ENCODE data around the gene CDC42EP1.
"Not testable (repeated sequence)": the region's sequence is repeated elsewhere in the genome, so short reads cannot be mapped to it uniquely, and the experiment has no call there.

Gene CDC42EP1

GRCh38 chr22:37521236-37521739 lies 39.0 kb upstream of the CDC42EP1 start:
- WGBS (ENCODE audit: insufficient coverage, insufficient read length), result no CpG with 5 or more reads among the region's 14 CpGs
- Histone ChIP-seq H3K27ac (ENCODE audit: low read length) (no peak overlapping the region), H3K4me3 (ENCODE audit: low read length) (no peak overlapping the region), H3K4me1 (ENCODE audit: control insufficient read depth, insufficient read depth, low read length) (peaks cover 6% of the 10 kb centered on the region), H3K9me3 (ENCODE audit: control insufficient read depth, insufficient read depth, low read length) (no peaks in the 10 kb centered on the region), H3K27me3 (ENCODE audit: control insufficient read depth, insufficient read depth, low read length) (peaks cover 4% of the 10 kb centered on the region; the same call in 1 of the 2 replicates), H3K36me3 (ENCODE audit: control insufficient read depth, insufficient read depth, low read length) (no peaks in the 10 kb centered on the region; the same call in 1 of the 2 replicates)
- no peak for DNase-seq (ENCODE audit: low read depth, low spot score)

- H3K36me3 ChIP-seq (ENCODE audit: control insufficient read depth, insufficient read depth, low read length), result no peaks in the 10 kb centered on the region; the same call in 1 of the 2 replicates
- H3K27ac ChIP-seq (ENCODE audit: low read length), result no peak overlapping the region
- no CpG with 5 or more reads among the region's 6 CpGs for WGBS (ENCODE audit: insufficient coverage, insufficient read length)
- DNase-seq (ENCODE audit: low read depth, low spot score), result no peak
- no peak overlapping the region for H3K4me3 ChIP-seq (ENCODE audit: low read length)
- H3K9me3 ChIP-seq (ENCODE audit: control insufficient read depth, insufficient read depth, low read length), result no peaks in the 10 kb centered on the region
- H3K27me3 ChIP-seq (ENCODE audit: control insufficient read depth, insufficient read depth, low read length), result peaks cover 4% of the 10 kb centered on the region; the same call in 1 of the 2 replicates
- peaks cover 6% of the 10 kb centered on the region for H3K4me1 ChIP-seq (ENCODE audit: control insufficient read depth, insufficient read depth, low read length)
Observed at GRCh38 chr22:37522482-37522881, 37.8 kb upstream of the CDC42EP1 start.

- Histone ChIP-seq H3K4me1 (ENCODE audit: control insufficient read depth, insufficient read depth, low read length) (no peaks in the 10 kb centered on the region), H3K9me3 (ENCODE audit: control insufficient read depth, insufficient read depth, low read length) (no peaks in the 10 kb centered on the region), H3K4me3 (ENCODE audit: low read length) (no peak overlapping the region), H3K27me3 (ENCODE audit: control insufficient read depth, insufficient read depth, low read length) (no peaks in the 10 kb centered on the region), H3K36me3 (ENCODE audit: control insufficient read depth, insufficient read depth, low read length) (no peaks in the 10 kb centered on the region), H3K27ac (ENCODE audit: low read length) (no peak overlapping the region)
- no peak for DNase-seq (ENCODE audit: low read depth, low spot score)
- no CpG with 5 or more reads among the region's 10 CpGs for WGBS (ENCODE audit: insufficient coverage, insufficient read length)
Observed at GRCh38 chr22:37525073-37525745, 35.1 kb upstream of the CDC42EP1 start.

GRCh38 chr22:37525746-37526350 lies 34.4 kb upstream of the CDC42EP1 start:
- H3K27me3 ChIP-seq (ENCODE audit: control insufficient read depth, insufficient read depth, low read length), result no peaks in the 10 kb centered on the region
- H3K36me3 ChIP-seq (ENCODE audit: control insufficient read depth, insufficient read depth, low read length), result no peaks in the 10 kb centered on the region
- no CpG with 5 or more reads among the region's 7 CpGs for WGBS (ENCODE audit: insufficient coverage, insufficient read length)
- H3K4me1 ChIP-seq (ENCODE audit: control insufficient read depth, insufficient read depth, low read length), result no peaks in the 10 kb centered on the region
- DNase-seq (ENCODE audit: low read depth, low spot score), result no peak
- H3K9me3 ChIP-seq (ENCODE audit: control insufficient read depth, insufficient read depth, low read length), result no peaks in the 10 kb centered on the region
- H3K27ac ChIP-seq (ENCODE audit: low read length), result no peak overlapping the region
- H3K4me3 ChIP-seq (ENCODE audit: low read length), result no peak overlapping the region

GRCh38 chr22:37526376-37526775 lies 33.9 kb upstream of the CDC42EP1 start:
- no peaks in the 10 kb centered on the region for H3K27me3 ChIP-seq (ENCODE audit: control insufficient read depth, insufficient read depth, low read length)
- no peak for DNase-seq (ENCODE audit: low read depth, low spot score)
- no peak overlapping the region for H3K4me3 ChIP-seq (ENCODE audit: low read length)
- H3K4me1 ChIP-seq (ENCODE audit: control insufficient read depth, insufficient read depth, low read length), result no peaks in the 10 kb centered on the region
- no peaks in the 10 kb centered on the region for H3K36me3 ChIP-seq (ENCODE audit: control insufficient read depth, insufficient read depth, low read length)
- no peak overlapping the region for H3K27ac ChIP-seq (ENCODE audit: low read length)
- H3K9me3 ChIP-seq (ENCODE audit: control insufficient read depth, insufficient read depth, low read length), result no peaks in the 10 kb centered on the region
- WGBS (ENCODE audit: insufficient coverage, insufficient read length), result no CpG with 5 or more reads among the region's 12 CpGs

- no CpG with 5 or more reads among the region's 9 CpGs for WGBS (ENCODE audit: insufficient coverage, insufficient read length)
- not testable (repeated sequence) for H3K36me3 ChIP-seq (ENCODE audit: control insufficient read depth, insufficient read depth, low read length); H3K27me3 ChIP-seq (ENCODE audit: control insufficient read depth, insufficient read depth, low read length); H3K9me3 ChIP-seq (ENCODE audit: control insufficient read depth, insufficient read depth, low read length); H3K27ac ChIP-seq (ENCODE audit: low read length); H3K4me3 ChIP-seq (ENCODE audit: low read length); H3K4me1 ChIP-seq (ENCODE audit: control insufficient read depth, insufficient read depth, low read length); DNase-seq (ENCODE audit: low read depth, low spot score)
Observed at GRCh38 chr22:37527081-37527752, 33.1 kb upstream of the CDC42EP1 start.

- not testable (repeated sequence) for DNase-seq (ENCODE audit: low read depth, low spot score); H3K27me3 ChIP-seq (ENCODE audit: control insufficient read depth, insufficient read depth, low read length); H3K9me3 ChIP-seq (ENCODE audit: control insufficient read depth, insufficient read depth, low read length); H3K4me3 ChIP-seq (ENCODE audit: low read length); H3K36me3 ChIP-seq (ENCODE audit: control insufficient read depth, insufficient read depth, low read length); H3K27ac ChIP-seq (ENCODE audit: low read length); H3K4me1 ChIP-seq (ENCODE audit: control insufficient read depth, insufficient read depth, low read length)
- no CpG with 5 or more reads among the region's 9 CpGs for WGBS (ENCODE audit: insufficient coverage, insufficient read length)
Observed at GRCh38 chr22:37527952-37528351, 32.3 kb upstream of the CDC42EP1 start.

GRCh38 chr22:37529652-37530345 lies 30.5 kb upstream of the CDC42EP1 start:
- H3K36me3 ChIP-seq (ENCODE audit: control insufficient read depth, insufficient read depth, low read length), result no peaks in the 10 kb centered on the region
- no peak overlapping the region for H3K27ac ChIP-seq (ENCODE audit: low read length)
- no peak for DNase-seq (ENCODE audit: low read depth, low spot score)
- no CpG with 5 or more reads among the region's 2 CpGs for WGBS (ENCODE audit: insufficient coverage, insufficient read length)
- H3K4me1 ChIP-seq (ENCODE audit: control insufficient read depth, insufficient read depth, low read length), result no peaks in the 10 kb centered on the region
- no peak overlapping the region for H3K4me3 ChIP-seq (ENCODE audit: low read length)
- H3K9me3 ChIP-seq (ENCODE audit: control insufficient read depth, insufficient read depth, low read length), result no peaks in the 10 kb centered on the region
- H3K27me3 ChIP-seq (ENCODE audit: control insufficient read depth, insufficient read depth, low read length), result no peaks in the 10 kb centered on the region

- no peaks in the 10 kb centered on the region for H3K36me3 ChIP-seq (ENCODE audit: control insufficient read depth, insufficient read depth, low read length)
- H3K27me3 ChIP-seq (ENCODE audit: control insufficient read depth, insufficient read depth, low read length), result no peaks in the 10 kb centered on the region
- no peaks in the 10 kb centered on the region for H3K9me3 ChIP-seq (ENCODE audit: control insufficient read depth, insufficient read depth, low read length)
- H3K4me1 ChIP-seq (ENCODE audit: control insufficient read depth, insufficient read depth, low read length), result no peaks in the 10 kb centered on the region
- no CpG with 5 or more reads among the region's 9 CpGs for WGBS (ENCODE audit: insufficient coverage, insufficient read length)
- no peak overlapping the region for H3K27ac ChIP-seq (ENCODE audit: low read length)
- no peak overlapping the region for H3K4me3 ChIP-seq (ENCODE audit: low read length)
- DNase-seq (ENCODE audit: low read depth, low spot score), result no peak
Observed at GRCh38 chr22:37533995-37534394, 26.3 kb upstream of the CDC42EP1 start.

- WGBS (ENCODE audit: insufficient coverage, insufficient read length), result no CpG with 5 or more reads among the region's 3 CpGs
- H3K4me1 ChIP-seq (ENCODE audit: control insufficient read depth, insufficient read depth, low read length), result no peaks in the 10 kb centered on the region
- H3K27me3 ChIP-seq (ENCODE audit: control insufficient read depth, insufficient read depth, low read length), result no peaks in the 10 kb centered on the region
- no peak overlapping the region for H3K4me3 ChIP-seq (ENCODE audit: low read length)
- H3K9me3 ChIP-seq (ENCODE audit: control insufficient read depth, insufficient read depth, low read length), result no peaks in the 10 kb centered on the region
- H3K27ac ChIP-seq (ENCODE audit: low read length), result no peak overlapping the region
- no peaks in the 10 kb centered on the region for H3K36me3 ChIP-seq (ENCODE audit: control insufficient read depth, insufficient read depth, low read length)
- no peak for DNase-seq (ENCODE audit: low read depth, low spot score)
Observed at GRCh38 chr22:37534445-37534844, 25.8 kb upstream of the CDC42EP1 start.
